Panc1 (cell line): ENCODE data around the gene SANBR. TPM values are rescaled to one million over a fixed set of nuclear protein-coding genes. Genes with fewer than 3 reads are reported as not detected.

Experiments
- ATAC-seq: fragments of 200-7000 bp; cut with Tn5 transposase; 2 replicates; pipeline ENCODE4 v1.9.1; 2020; ENCODE audit warnings: mild to moderate bottlenecking, moderate library complexity
- BruUV-seq: library from RNA; stranded (reverse); fragments of 400-500 nt; replicated peaks from 2 replicates; lab custom pipeline; 2021; lab: Mats Ljungman, UMichigan
- CTCF ChIA-PET: fragments of 300-600 bp; sonication (Branson Sonifier 250); formaldehyde crosslinking; loops from one replicate; lab custom pipeline; 2022; ENCODE audit warnings: antibody characterized with exemption; lab: Charles Lee
- POLR2A ChIA-PET: fragments of 300-600 bp; sonication (Branson Sonifier 250); formaldehyde crosslinking; loops from one replicate; lab custom pipeline; 2022; ENCODE audit warnings: antibody characterized with exemption; lab: Charles Lee
- DNase-seq: peaks from one replicate; pipeline ENCODE4 v3.0.0-alpha.2; 2010; ENCODE audit warnings: low read depth, low spot score
- H3K27ac ChIP-seq: 2 replicates; pipeline ENCODE4 v1.5.1; 2011; ENCODE audit warnings: mild to moderate bottlenecking, low read length, inconsistent platforms
- H3K27me3 ChIP-seq: fragments of 200-500 bp; sonication (Bioruptor generic); 2 replicates; pipeline ENCODE4 v1.6.0; 2014; ENCODE audit warnings: low read length, inconsistent platforms; ENCODE audit not compliant: control insufficient read depth, insufficient read depth
- H3K36me3 ChIP-seq: fragments of 200-500 bp; sonication (Bioruptor generic); 2 replicates; pipeline ENCODE4 v1.5.1; 2014; ENCODE audit warnings: inconsistent platforms, mild to moderate bottlenecking, low read length, moderate library complexity; ENCODE audit not compliant: control insufficient read depth, insufficient read depth
- H3K4me1 ChIP-seq: 2 replicates; pipeline ENCODE4 v1.5.1; 2011; ENCODE audit warnings: inconsistent platforms, mild to moderate bottlenecking, low read length, moderate library complexity; ENCODE audit not compliant: control insufficient read depth, insufficient read depth
- H3K4me3 ChIP-seq, 2 experiments: 2 replicates each; pipeline ENCODE4 v1.5.1; 2011 to 2012; ENCODE audit warnings: low read depth in 2 of 2, low read length in 2 of 2, mild to moderate bottlenecking in 2 of 2, inconsistent platforms in 1 of 2, moderate library complexity in 1 of 2
- H3K9me3 ChIP-seq: fragments of 200-500 bp; sonication (Bioruptor generic); 2 replicates; pipeline ENCODE4 v1.5.1; 2014; ENCODE audit warnings: low read depth, mild to moderate bottlenecking, inconsistent platforms, low read length, moderate library complexity; ENCODE audit not compliant: control insufficient read depth, insufficient read depth
- CTCF ChIP-seq: fragments of 450-650 bp; IDR thresholded peaks from 2 replicates; pipeline ENCODE4 v1.5.1; 2017; ENCODE audit warnings: mild to moderate bottlenecking
- POLR2AphosphoS5 ChIP-seq: IDR thresholded peaks from 2 replicates; pipeline ENCODE4 v1.6.1; 2012; ENCODE audit warnings: mild to moderate bottlenecking, low read depth, low read length, moderate library complexity
- REST ChIP-seq, 2 experiments: IDR thresholded peaks; 2 replicates each; pipeline ENCODE4 v1.6.1; 2011 to 2012; ENCODE audit warnings: low read depth in 2 of 2, control low read depth in 1 of 2, low read length in 1 of 2, mild to moderate bottlenecking in 1 of 2, moderate library complexity in 1 of 2; ENCODE audit not compliant: insufficient read depth in 1 of 2
- SIN3A ChIP-seq: IDR thresholded peaks from 2 replicates; pipeline ENCODE4 v1.6.1; 2012; ENCODE audit warnings: low read depth, mild to moderate bottlenecking, low read length, moderate library complexity, borderline replicate concordance; ENCODE audit not compliant: insufficient read depth
- TCF7L2 ChIP-seq: IDR thresholded peaks from 2 replicates; pipeline ENCODE4 v1.6.1; 2011; ENCODE audit warnings: mild to moderate bottlenecking, low read depth, low read length, inconsistent platforms
- in situ Hi-C: cut with HindIII; loops from 2 replicates; pipeline ENCODE4 v1.10.0; 2016; ENCODE audit warnings: low sequenced_read_pairs, low pct_unique_long_range_greater_than_20kb
- intact Hi-C: fragments of 100-400 bp; cut with micrococcal nuclease; formaldehyde crosslinking; loops from one replicate; pipeline ENCODE4 v1.10.0; 2022; ENCODE audit not compliant: unreplicated experiment
- total RNA-seq: library from RNA; stranded (reverse); gene quantifications from one replicate; pipeline ENCODE4 v1.2.1, GENCODE V29; 2021; ENCODE audit not compliant: unreplicated experiment

Gene SANBR
- total RNA-seq, 1 experiment from 2014 or later = 18.8 TPM

DNA sequence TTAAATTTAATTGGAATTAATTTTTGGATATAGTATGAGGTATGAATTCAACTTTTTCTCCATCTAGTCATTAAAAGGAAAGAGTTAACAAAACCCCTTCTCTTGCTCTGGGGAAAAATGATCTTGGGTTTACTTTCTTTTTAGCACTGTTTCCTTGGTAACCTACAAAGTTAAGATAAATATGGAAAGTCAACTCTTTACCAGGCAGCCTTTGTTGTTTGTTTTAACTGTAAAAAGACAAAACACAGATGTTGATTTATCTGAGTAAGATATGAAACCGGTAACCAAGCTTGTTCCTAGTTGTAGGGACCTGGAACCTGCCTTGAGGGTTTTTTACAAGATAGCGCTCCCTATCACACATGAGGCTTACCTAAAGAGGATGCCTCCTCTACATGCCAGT, 10.1 kb upstream of the SANBR start:
- TF ChIP-seq CTCF (no peak), POLR2AphosphoS5 (no peak), REST (IDR thresholded peaks at IDR 0.05; ENCODE audit: insufficient read depth in 1 of 2, low read depth in 2 of 2, low read length in 1 of 2) (no peak), TCF7L2 (no peak), SIN3A (no peak)
- no TSS peak for BruUV-seq
- ChIA-PET CTCF (no interaction called here), POLR2A (no interaction called here)
- Histone ChIP-seq H3K27ac (no peak overlapping the region), H3K4me3 (no peak overlapping the region), H3K4me1 (no peaks in the 10 kb centered on the region), H3K36me3 (peaks cover 2% of the 10 kb centered on the region; the same call in 1 of the 2 replicates), H3K27me3 (no peaks in the 10 kb centered on the region), H3K9me3 (no peaks in the 10 kb centered on the region)
- ATAC-seq (no peak), DNase-seq (no peak)
- intact Hi-C loops = no loop called here
- in situ Hi-C loops = no loop called here

- intact Hi-C loops (no loop called here), in situ Hi-C loops (no loop called here)
- Histone ChIP-seq H3K4me1 (no peaks in the 10 kb centered on the region), H3K9me3 (no peaks in the 10 kb centered on the region), H3K4me3 (no peak overlapping the region), H3K36me3 (no peaks in the 10 kb centered on the region), H3K27me3 (no peaks in the 10 kb centered on the region), H3K27ac (no peak overlapping the region)
- ChIA-PET POLR2A (no interaction called here), CTCF (no interaction called here)
- DNase-seq (no peak), ATAC-seq (no peak)
- BruUV-seq = TSS peak; percentile 43
- TF ChIP-seq REST (IDR thresholded peaks at IDR 0.05; ENCODE audit: insufficient read depth in 1 of 2, low read depth in 2 of 2, low read length in 1 of 2) = no peak
- TF ChIP-seq CTCF = no peak
- TF ChIP-seq SIN3A = no peak
- no peak for TF ChIP-seq TCF7L2
- TF ChIP-seq POLR2AphosphoS5 = no peak
Measured at GRCh38 chr2:61057562-61057961, 8.1 kb upstream of the SANBR start.
